ENCODE measurements around the gene TSPAN17. TPM values are rescaled to one million over a fixed set of nuclear protein-coding genes. Genes with fewer than 3 reads are reported as not detected.
"Not testable (repeated sequence)": the region's sequence is repeated elsewhere in the genome, so short reads cannot be mapped to it uniquely, and the experiment has no call there.

TSPAN17 gene
- polyA plus RNA-seq, 12 donors = 22.8 to 27.1 (median 25.3) TPM; not detected in 1

- DNase-seq = no peak
These were observed 30.1 kb downstream of the TSPAN17 start for GRCh38 chr5:176677209-176677939.

GRCh38 chr5:176678584-176678983 is 31.3 kb downstream of the TSPAN17 start:
- no peak for DNase-seq

GRCh38 chr5:176679365-176680225 is 32.3 kb downstream of the TSPAN17 start:
- DNase-seq = no peak

DNA sequence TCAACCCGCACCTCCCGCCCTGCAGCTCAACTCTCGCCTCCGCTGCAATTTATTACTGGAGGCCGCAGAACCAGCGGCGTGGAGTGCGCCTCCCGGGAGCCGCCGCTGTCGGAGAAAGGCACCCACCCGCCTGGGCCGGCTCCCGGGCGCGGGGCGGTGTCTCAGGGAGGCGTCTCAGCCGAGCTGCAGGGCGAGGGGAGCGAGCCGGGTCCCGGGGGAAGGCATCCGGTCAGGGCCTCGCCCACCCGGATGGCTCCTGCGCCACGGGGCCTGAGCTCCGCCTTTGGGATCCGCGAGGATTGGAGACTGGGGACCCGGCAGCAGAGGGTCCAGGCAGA is 32.9 kb downstream of the TSPAN17 start:
- no peak for DNase-seq

- DNase-seq = no peak
These were observed 34.8 kb downstream of the TSPAN17 start for GRCh38 chr5:176682016-176682531.

GRCh38 chr5:176685010-176685409 is 37.7 kb downstream of the TSPAN17 start:
- no peak for DNase-seq

DNA sequence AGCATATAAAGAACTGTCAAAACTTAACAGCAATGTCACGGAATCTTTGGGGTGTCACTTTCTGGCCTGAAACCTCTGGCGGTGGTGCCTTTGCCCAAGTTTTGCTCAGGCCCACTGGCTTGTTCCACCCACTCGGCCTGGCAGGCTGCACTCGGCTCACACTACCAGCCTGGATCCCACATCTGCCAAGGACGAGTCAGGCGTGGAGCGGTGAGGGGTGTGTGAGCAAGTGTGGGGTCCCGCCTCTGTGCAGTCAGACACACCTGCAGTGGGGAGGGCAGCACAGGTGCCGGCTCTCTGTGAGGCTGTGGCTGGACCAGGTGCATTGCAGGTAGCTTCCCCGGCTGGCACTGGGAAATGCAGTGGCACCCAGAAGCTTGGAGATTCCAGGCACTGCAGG is 40.0 kb downstream of the TSPAN17 start:
- no peak for DNase-seq

GRCh38 chr5:176687881-176688280 is 40.6 kb downstream of the TSPAN17 start:
- DNase-seq = no peak

DNA sequence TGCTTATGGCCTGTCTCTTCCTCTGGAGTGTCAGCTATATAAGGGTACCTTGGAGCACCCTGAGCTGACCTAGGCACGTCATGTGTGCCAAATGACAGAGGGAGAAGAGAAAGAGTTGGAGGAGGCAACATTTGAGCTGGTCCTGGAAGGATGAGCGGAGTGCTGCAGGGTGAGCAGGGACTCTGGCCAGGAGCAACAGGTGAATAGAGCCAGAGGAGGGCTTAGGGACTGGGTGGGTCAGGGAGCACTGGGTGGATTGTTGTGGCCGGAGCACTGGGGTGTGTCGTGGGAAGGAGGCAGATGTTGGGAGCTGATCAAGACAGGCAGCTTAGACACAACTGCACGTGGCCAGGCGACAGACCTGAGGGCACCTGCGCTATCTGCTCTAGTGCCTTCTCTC is 43.6 kb downstream of the TSPAN17 start:
- DNase-seq = no peak

DNA sequence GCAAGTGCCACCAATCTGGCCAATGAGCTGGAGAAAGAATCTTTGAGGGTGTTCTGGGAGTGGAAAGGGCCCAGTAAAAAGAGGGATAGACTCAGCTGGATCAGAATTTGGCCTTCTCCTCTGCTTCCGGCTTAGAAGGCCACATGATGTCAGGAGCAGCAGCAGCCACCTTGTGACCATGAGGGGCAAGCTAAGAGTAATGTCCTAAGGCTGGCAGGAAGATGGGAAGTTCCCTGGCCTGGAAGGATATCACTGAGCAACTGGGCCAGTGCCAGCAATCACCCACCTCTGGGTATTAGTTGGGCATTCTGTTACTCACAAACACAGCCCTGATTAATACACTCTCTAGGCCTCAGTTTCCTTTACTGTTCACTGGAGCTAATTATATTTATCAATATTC is 44.2 kb downstream of the TSPAN17 start:
- DNase-seq = no peak

- no peak for DNase-seq
These were observed 45.0 kb downstream of the TSPAN17 start for GRCh38 chr5:176692326-176692725.

- no peak for DNase-seq
These were observed 45.7 kb downstream of the TSPAN17 start for GRCh38 chr5:176692839-176693476.

GRCh38 chr5:176693477-176693851 is 46.2 kb downstream of the TSPAN17 start:
- DNase-seq = no peak

GRCh38 chr5:176694146-176694545 is 46.9 kb downstream of the TSPAN17 start:
- no peak for DNase-seq

DNA sequence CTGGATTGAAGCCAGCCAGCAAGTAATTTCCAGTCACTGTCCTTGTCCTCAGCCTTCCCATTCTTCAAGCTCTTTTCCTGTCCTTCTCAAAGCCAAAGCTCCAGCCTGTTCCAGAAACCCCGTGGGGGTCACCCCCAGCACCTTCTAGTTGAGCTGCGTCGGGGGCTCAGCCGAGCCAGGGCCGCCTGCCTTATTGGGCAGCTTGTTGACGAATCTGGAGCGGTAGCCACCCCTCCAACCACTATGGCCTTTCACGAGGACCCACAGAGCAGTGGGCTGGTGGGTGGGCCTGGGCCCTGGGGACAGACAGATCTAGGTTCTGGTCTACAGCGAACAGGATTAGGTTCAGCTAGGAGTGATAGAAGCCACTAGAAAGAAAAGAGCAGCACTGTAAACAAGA is 47.3 kb downstream of the TSPAN17 start:
- DNase-seq = no peak

- no peak for DNase-seq
These were observed 47.8 kb downstream of the TSPAN17 start for GRCh38 chr5:176695073-176695472.

- DNase-seq = no peak
These were observed 50.1 kb downstream of the TSPAN17 start for GRCh38 chr5:176697267-176697933.

DNA sequence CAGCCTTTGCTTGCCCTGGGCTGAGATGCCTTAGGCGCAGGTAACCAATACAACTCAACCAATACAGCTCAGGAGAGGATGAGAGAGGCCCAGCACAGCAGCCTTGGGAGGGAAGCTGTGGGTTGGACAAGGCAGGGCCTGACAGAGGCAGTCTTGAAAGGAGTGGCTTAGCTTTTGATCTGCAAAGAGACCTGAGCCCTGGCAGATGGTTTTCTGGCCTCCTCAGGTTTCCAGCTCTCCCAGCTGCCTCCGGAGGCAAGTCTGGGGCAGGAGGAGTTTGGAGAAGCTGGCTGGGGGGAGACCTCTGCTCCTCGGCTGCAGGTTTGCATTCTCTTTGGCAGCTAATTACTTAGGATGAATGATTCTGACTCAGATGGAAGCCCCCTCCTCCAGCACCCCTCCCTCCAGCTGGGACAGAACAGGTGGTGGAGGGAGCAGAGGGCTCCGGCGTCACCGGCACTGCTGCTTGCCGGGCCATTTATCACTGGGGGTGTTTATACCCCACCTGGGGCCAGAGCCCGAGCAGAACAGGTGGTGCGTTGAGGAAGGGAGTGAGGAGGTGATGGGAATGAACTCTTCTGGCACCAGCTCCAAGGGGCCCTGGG is 50.8 kb downstream of the TSPAN17 start:
- no peak for DNase-seq

- not testable (repeated sequence) for DNase-seq
These were observed 52.2 kb downstream of the TSPAN17 start for GRCh38 chr5:176699446-176699845.

GRCh38 chr5:176700239-176700847 is 53.1 kb downstream of the TSPAN17 start:
- DNase-seq = no peak
